ENCODE measurements around the gene PHF14.

PHF14 gene

GRCh38 chr7:11212080-11212711, 238.5 kb downstream of the PHF14 start:
- DNase-seq (ENCODE audit: low read depth), result peak; percentile 67

GRCh38 chr7:11212816-11213215, 239.1 kb downstream of the PHF14 start:
- DNase-seq (ENCODE audit: low read depth), result no peak

DNA sequence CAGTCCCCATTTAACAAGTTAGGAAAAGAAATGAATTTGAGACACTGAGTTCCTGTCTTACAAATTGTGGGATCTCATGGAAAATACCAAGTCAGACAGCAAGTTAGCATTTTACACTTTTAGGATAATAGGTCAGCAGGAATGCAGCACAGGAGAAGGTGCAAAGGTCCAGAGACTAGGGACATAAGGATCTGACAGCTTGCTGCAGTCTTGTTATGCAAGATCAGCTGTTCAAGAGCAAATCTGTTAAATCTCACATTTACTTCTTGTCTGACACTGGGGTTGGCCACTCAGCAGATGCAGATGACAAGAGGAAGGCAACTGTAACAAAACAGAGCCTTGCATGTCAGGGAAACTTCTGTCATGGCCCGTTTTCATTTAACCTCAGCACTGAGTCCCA, 239.6 kb downstream of the PHF14 start:
- DNase-seq (ENCODE audit: low read depth), result no peak

DNA sequence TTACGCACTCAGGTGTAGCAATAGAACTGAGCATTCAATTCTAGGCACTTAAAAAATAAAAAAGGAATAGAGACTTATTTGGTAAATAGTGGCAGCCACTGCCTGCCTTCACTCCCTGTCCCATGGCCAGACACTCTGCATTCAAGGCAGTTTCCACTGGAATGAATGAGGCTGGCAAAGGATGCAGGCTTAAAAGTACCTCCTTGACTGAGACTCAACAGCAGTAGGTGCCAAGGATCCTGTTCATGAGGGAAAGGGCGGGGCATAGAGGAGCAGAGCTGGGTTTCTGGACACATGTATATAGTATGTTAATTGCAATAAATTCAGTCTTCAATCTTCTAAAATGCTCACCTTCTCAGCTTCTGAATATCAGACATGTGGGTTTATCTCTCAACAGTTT, 242.6 kb downstream of the PHF14 start:
- no peak for DNase-seq (ENCODE audit: low read depth)

DNA sequence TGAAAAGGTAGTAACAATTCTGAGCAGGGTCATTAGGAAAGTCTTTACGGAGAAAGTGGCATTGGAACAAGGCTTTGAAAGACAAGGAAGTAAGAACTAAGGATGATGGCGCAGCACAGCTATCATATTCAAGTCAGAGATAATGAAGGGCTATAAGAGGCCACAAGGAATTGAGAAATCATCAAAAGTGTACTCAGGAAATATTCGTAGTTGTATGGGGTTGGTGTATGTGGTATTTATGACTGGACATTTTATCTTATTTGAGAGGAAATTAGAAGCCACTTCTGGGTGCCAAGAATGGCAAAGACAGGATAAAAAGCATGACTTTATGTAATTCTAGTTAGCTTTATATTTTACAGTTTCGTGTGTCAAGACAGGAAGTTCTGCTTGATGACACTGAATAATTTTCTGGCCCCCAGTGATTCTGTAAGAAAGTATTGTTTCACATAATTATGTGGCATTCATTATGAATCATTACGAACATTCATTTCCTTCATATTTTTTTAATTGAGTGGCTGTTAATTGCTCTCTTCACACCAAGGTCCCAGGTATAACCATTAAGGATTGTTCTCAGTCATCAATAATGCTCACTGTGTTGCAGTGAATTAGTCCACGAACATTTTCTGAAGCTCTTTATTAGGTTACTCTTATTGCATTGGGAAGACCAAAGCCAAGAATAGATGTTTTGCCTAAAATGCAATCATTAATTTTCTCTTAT, 244.3 kb downstream of the PHF14 start:
- DNase-seq (ENCODE audit: low read depth), result no peak

Data from HS-5 (cell line).